VCaP (cell line): ENCODE results near the gene LENG8.
"Not testable (repeated sequence)": the region's sequence is repeated elsewhere in the genome, so short reads cannot be mapped to it uniquely, and the experiment has no call there.

Experiments
- H3K27ac ChIP-seq: fragments of 450-650 bp; 2 replicates; pipeline ENCODE4 v1.5.1; 2017
- CTCF ChIP-seq: fragments of 450-650 bp; conservative IDR thresholded peaks from 2 replicates; pipeline ENCODE4 v1.5.1; 2017; ENCODE audit warnings: mild to moderate bottlenecking, moderate library complexity

Gene LENG8

GRCh38 chr19:54493967-54494585 lies 45.1 kb downstream of the LENG8 start:
- no peak overlapping the region for H3K27ac ChIP-seq
- no peak for TF ChIP-seq CTCF

- not testable (repeated sequence) for H3K27ac ChIP-seq
Measured at GRCh38 chr19:54495284-54495683, 46.3 kb downstream of the LENG8 start.

- H3K27ac ChIP-seq: not testable (repeated sequence)
Measured at GRCh38 chr19:54497747-54498450, 48.9 kb downstream of the LENG8 start.

- H3K27ac ChIP-seq: not testable (repeated sequence)
Measured at GRCh38 chr19:54498451-54498772, 49.4 kb downstream of the LENG8 start.

GRCh38 chr19:54502518-54503048 lies 53.6 kb downstream of the LENG8 start, which contains the start of gene LAIR2:
Gene LAIR2, plus strand, starts transcription at chr19:54502831. Its CDS starts 88 bp downstream, at chr19:54502919.
- TF ChIP-seq CTCF: no peak
- H3K27ac ChIP-seq: no peak within 1 kb of the TSS

GRCh38 chr19:54505542-54505941 lies 56.5 kb downstream of the LENG8 start:
- not testable (repeated sequence) for H3K27ac ChIP-seq

GRCh38 chr19:54506079-54506478 lies 57.1 kb downstream of the LENG8 start:
- H3K27ac ChIP-seq: no peak overlapping the region
- no peak for TF ChIP-seq CTCF

- H3K27ac ChIP-seq: not testable (repeated sequence)
Measured at GRCh38 chr19:54507038-54507717, 58.2 kb downstream of the LENG8 start.

- no peak for TF ChIP-seq CTCF
- no peak overlapping the region for H3K27ac ChIP-seq
Measured at GRCh38 chr19:54507824-54508223, 58.8 kb downstream of the LENG8 start.

GRCh38 chr19:54508487-54508886 lies 59.5 kb downstream of the LENG8 start:
- H3K27ac ChIP-seq: not testable (repeated sequence)

- not testable (repeated sequence) for H3K27ac ChIP-seq
Measured at GRCh38 chr19:54509200-54509940, 60.4 kb downstream of the LENG8 start.
